SH-SY5Y (cell line): ENCODE measurements around the gene DAZL.
A peak's percentile ranks its signal among the peaks of the same experiment; 100 is the strongest.

ENCODE experiments used
- GATA2 ChIP-seq: IDR thresholded peaks from 2 replicates; pipeline ENCODE4 v1.6.1; 2011; ENCODE audit warnings: mild to moderate bottlenecking, low read depth, low read length
- GATA3 ChIP-seq: IDR thresholded peaks from 2 replicates; pipeline ENCODE4 v1.6.1; 2011; ENCODE audit warnings: low read depth, mild to moderate bottlenecking, low read length, moderate library complexity

- peak; percentile 69 for TF ChIP-seq GATA3
- TF ChIP-seq GATA2 = peak; percentile 87
These were observed 48.5 kb upstream of the DAZL start for GRCh38 chr3:16653712-16654111.
